HG03342 (cell line): ENCODE results near the gene RAB27A.
"Not testable (repeated sequence)": the region's sequence is repeated elsewhere in the genome, so short reads cannot be mapped to it uniquely, and the experiment has no call there.

ENCODE experiments used
- ATAC-seq: cut with Tn5 transposase; IDR thresholded peaks from one replicate; pipeline ENCODE4 v1.9.1; 2021; ENCODE audit warnings: mild to moderate bottlenecking, moderate library complexity; ENCODE audit not compliant: unreplicated experiment

The RAB27A gene

GRCh38 chr15:55252201-55252600, 37.4 kb downstream of the RAB27A start:
- not testable (repeated sequence) for ATAC-seq

DNA sequence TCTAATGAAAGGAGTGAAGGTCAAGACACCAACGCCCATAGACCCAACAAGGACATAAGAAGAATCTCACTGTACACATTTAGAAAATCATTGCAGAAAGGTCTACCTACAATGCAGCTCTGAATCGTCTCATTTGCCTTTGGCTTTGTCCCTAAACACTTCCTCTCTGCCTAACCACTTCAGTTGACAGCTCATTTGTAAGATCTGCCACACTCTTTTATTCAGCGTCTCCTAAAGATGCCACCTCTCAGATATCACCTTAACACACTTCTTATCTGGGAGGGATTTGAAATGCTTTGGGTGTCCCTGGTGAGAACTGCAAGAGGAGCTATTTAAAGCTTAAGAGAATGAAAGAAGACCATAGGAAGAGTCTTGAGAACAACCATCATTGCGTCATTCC, 38.7 kb downstream of the RAB27A start:
- no peak for ATAC-seq

DNA sequence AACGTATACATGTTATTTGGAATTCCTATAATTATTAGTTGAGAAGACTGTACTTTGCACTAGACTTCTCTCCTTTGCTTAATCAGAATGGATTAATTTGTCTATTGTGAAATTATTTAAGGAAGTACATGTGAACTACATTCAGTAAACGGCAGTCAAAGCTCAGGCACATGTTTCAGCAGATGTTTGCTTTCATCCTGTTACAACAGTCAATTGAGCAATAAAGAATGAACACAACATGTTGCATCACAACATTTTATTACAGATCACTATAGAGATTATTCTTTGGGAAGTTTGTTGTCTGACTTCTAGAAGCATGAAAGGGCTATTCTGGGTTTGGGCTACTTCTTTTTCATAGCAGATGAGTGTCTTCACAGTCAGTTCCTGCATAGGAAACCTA, 39.2 kb downstream of the RAB27A start:
- no peak for ATAC-seq

- not testable (repeated sequence) for ATAC-seq
Observed at GRCh38 chr15:55249885-55250284, 39.7 kb downstream of the RAB27A start.

GRCh38 chr15:55248895-55249294, 40.7 kb downstream of the RAB27A start:
- ATAC-seq, result no peak

- no peak for ATAC-seq
Observed at GRCh38 chr15:55247766-55248427, 41.7 kb downstream of the RAB27A start.

DNA sequence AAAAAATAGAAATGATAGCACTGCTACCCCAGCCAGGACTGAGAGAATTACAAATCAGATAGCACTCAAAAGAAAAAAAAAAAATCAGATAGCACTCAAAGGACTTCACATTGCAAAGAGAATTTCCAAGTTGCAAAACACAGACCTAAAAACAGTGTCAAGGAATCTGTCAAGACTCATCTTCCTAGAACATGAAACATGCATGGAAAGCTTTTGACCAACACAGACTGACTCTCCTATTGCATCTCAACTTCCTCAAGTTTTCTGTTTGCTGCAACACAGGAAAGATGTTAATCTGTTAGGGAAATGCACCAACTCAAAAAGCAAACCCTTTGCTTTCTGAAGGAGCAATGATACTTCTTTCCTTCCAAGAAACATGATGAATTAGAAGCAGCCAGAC, 42.3 kb downstream of the RAB27A start:
- no peak for ATAC-seq

DNA sequence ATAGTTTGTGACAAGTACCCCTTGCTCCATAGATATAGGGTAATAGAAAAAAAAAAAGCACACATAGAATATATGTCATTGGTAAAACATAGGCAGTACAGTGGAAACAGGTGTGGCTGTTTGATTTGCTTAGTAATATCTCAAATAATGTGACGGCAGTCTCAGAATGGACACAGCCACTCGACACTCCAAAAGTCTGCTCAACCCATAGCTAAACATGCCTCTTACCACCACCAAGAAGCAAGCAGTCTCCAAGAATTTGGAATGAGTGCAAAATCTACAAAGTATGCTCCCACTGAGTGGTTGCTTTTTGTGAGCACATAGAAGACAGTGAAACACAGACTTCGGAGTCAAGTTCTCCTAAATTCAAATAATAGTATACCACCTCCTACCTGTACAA, 43.0 kb downstream of the RAB27A start:
- no peak for ATAC-seq

- no peak for ATAC-seq
Observed at GRCh38 chr15:55245059-55245458, 44.6 kb downstream of the RAB27A start.

GRCh38 chr15:55241891-55242290, 47.7 kb downstream of the RAB27A start:
- ATAC-seq, result no peak

- no peak for ATAC-seq
Observed at GRCh38 chr15:55241186-55241585, 48.4 kb downstream of the RAB27A start.

GRCh38 chr15:55240125-55240760, 49.4 kb downstream of the RAB27A start:
- no peak for ATAC-seq

DNA sequence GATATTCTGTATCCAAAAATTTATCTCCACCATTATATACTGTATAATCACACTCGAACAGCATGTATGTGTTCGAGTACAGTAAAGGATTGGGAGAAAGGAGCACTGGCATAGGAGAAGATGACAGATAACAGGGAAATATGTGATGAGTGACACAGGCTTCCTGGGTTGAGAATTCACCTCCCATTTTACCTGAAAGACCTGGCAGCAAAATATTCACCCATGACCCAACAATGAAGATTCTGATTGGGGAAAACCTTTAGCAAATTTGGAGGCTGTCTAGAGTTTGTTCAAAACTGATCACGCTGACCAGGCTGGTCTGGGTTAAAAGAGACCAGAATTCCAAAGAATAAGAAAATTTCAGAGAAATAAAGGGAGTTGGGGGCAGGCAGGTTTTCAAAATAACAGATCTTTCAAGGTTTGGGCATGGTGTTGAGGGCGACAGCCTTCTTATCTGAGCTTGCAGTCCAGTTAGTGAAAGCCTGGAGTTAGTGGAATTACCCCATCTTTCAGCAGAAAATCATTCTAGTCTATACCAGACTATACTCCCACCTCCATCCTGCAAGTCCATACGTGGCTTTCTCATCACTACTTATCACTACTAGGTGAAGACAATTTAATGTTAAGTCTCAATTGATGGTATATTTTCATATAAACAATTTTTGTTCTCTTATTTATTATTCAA, 50.0 kb downstream of the RAB27A start:
- ATAC-seq, result no peak

- ATAC-seq, result no peak
Observed at GRCh38 chr15:55238877-55239276, 50.7 kb downstream of the RAB27A start.

- ATAC-seq, result no peak
Observed at GRCh38 chr15:55237219-55238130, 52.1 kb downstream of the RAB27A start.

- no peak for ATAC-seq
Observed at GRCh38 chr15:55235546-55236036, 54.0 kb downstream of the RAB27A start.

DNA sequence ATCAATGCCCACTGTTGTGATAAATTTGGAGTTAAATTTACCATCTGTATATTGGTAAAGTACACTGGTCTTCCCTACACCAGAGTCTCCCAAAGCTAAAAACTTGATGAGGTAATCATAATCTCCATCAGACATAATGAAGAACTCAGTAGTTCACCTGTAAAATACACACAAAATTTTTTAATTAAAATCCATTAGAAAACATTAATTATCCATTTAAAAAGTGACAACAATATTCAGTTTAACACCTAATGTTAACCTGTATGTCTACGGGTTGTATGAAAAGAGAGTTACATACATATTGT, 54.9 kb downstream of the RAB27A start:
- ATAC-seq, result no peak

DNA sequence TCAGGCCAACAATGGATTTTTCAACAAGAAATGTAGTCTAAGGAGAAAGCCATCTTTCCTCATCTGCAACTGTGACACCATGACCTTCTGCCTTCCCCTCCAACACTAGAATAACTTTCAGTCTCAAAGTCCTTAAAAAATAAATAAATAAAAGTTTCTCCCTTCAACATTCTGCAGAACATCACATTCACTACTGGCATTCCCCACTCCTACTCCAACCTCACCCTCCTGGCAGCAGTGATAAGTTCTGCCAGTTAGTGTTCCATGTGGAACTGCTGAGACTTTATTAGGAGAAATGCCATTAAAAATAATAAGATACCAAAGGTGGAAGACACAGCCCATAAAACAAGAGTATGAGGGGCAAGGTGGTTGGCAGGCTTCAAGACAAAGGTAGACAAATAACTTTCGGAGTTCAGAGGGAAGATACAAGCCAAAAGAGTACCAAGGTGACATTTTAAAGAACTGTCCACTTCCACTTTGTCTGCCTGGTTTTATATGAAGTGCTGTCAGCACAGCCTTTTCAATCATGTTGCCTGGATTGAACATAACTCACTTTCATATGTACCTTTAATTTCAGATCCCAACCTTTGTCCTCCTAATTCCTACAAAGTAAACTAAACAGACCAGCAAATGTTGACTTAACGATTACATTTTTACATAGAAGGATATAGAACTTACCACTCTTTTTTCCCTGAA, 55.4 kb downstream of the RAB27A start:
- ATAC-seq, result no peak

- ATAC-seq, result no peak
Observed at GRCh38 chr15:55231455-55231854, 58.2 kb downstream of the RAB27A start.

DNA sequence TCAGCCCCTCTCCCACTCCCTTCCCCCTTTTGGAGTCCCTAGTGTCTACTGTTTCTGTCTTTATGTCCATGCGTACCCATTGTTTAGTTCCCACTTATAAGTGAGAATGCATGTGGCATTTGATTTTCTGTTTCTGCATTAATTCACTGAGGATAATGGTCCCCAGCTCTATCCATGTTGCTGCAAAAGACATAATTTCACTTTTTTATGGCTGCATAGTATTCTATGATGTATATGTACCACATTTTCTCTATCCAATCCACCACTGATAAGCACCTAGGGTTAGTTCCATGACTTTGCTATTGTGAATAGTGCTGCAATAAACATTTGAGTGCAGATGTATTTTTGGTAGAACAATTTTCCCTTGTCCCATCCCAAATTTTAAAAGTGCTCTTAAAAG, 58.7 kb downstream of the RAB27A start:
- ATAC-seq, result no peak
